Aorta (tissue), 5 donors: ENCODE data around the gene HSDL1. TPM values are rescaled to one million over a fixed set of nuclear protein-coding genes. Genes with fewer than 3 reads are reported as not detected.

ENCODE experiments used
- ATAC-seq: fragments of 200-7000 bp; cut with Tn5 transposase; one replicate; pipeline ENCODE4 v1.9.1; 2022; ENCODE audit warnings: moderate library complexity; ENCODE audit not compliant: low FRiP score
- DNase-seq, 2 donors: peaks; one replicate each; pipeline ENCODE4 v3.0.0-alpha.2; 2020
- H3K27ac ChIP-seq, 2 donors: one replicate each; pipeline ENCODE4 v1.5.1; 2013; ENCODE audit warnings: low read length in 2 of 2, mild to moderate bottlenecking in 2 of 2, moderate library complexity in 2 of 2, control low read depth in 1 of 2, inconsistent platforms in 1 of 2, low read depth in 1 of 2
- H3K27me3 ChIP-seq, 2 donors: one replicate each; pipeline ENCODE4 v1.6.1; 2013; ENCODE audit warnings: control low read depth in 1 of 2, low read length in 1 of 2, mild to moderate bottlenecking in 1 of 2, moderate library complexity in 1 of 2; ENCODE audit not compliant: insufficient read depth in 2 of 2, control insufficient read depth in 1 of 2
- H3K36me3 ChIP-seq, 2 donors: one replicate each; pipeline ENCODE4 v1.6.1; 2013; ENCODE audit warnings: control low read depth in 1 of 2, low read length in 1 of 2, mild to moderate bottlenecking in 1 of 2; ENCODE audit not compliant: insufficient read depth in 2 of 2, control insufficient read depth in 1 of 2
- H3K4me1 ChIP-seq, 2 donors: one replicate each; pipeline ENCODE4 v1.6.1; 2013; ENCODE audit warnings: low read length in 2 of 2, control low read depth in 1 of 2, mild to moderate bottlenecking in 1 of 2, moderate library complexity in 1 of 2; ENCODE audit not compliant: insufficient read depth in 2 of 2, control insufficient read depth in 1 of 2
- H3K4me3 ChIP-seq, 2 donors: one replicate each; pipeline ENCODE4 v1.5.1; 2013; ENCODE audit warnings: low read length in 2 of 2, control low read depth in 1 of 2, mild to moderate bottlenecking in 1 of 2
- H3K9me3 ChIP-seq: one replicate; pipeline ENCODE4 v1.6.1; 2013; ENCODE audit warnings: mild to moderate bottlenecking, low read length; ENCODE audit not compliant: control insufficient read depth
- WGBS, 2 donors: extraction: QIAGEN DNeasy Blood & Tissue Kit; methylation state at CpG; one replicate each; pipeline ENCODE4 v1.1.7; 2013; 5-methylcytosine and 5-hydroxymethylcytosine counted together
- intact Hi-C, 2 donors: fragments of 100-400 bp; cut with DNase I; formaldehyde crosslinking; loops; one replicate each; pipeline versions ENCODE4 v1.14.2 to v1.15.0; 2022
- polyA plus RNA-seq, 2 donors: library from polyadenylated mRNA; stranded (reverse); fragments of 200-250 nt; gene quantifications; one replicate each; pipeline ENCODE4 v1.2.3, GENCODE V29; 2013
- total RNA-seq, 2 donors: library from RNA; stranded (reverse); fragmentation: NEBNext Ultra II Directional; extraction: Animal tissue kit (Norgen Biotek cat#: 25700); gene quantifications; one replicate each; pipeline ENCODE4 v1.2.1, GENCODE V29; 2021
- donor health status: healthy with polysubstance abuse.
- donor health status: Bipolar disorder and iron deficiency.
- donor health status: DM: no; HTN: no; CAD: no.
- donor health status: DM: no; HTN: no; CAD: no.
- donor health status: DM: yes; HTN: yes; CAD: no.

HSDL1 gene
- total and polyA plus RNA-seq, 4 donors: 11.4 to 20.5 (median 16.8) TPM

DNA sequence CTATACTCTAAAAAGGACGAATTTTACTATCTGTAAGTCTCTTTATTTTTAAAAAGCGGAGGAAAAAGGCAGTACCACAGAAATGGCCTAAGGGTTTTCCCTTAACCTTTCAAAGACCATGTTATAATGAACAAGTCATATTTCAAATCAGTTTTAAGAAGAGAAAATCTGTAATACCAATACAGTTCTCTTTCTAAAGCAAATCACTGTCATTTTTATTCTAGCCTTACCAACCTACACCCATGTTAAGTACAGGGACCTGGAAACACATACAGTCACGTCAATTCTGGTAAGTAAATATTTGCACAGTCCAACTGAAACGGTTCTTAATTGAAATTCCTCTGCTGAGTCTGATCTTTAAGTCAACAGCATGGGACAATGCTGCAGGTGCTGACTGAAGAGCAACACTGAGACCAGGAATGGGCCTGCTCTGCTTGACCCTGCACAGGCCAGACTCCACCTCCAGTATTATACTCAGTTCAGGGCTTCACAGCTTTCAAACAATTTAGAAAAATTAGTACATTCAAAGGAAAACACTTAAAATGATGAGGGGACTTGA lies 48.5 kb downstream of the HSDL1 start:
- H3K36me3 ChIP-seq: peaks cover 3 to 4% of the 10 kb centered on the region in 2 donors
- 56 to 64% methylated on average over 4 of the region's 4 CpGs for WGBS, 2 donors
- H3K27me3 ChIP-seq: no peaks in the 10 kb centered on the region
- no peak overlapping the region for H3K27ac ChIP-seq
- ATAC-seq (no peak), DNase-seq (no peak)
- no peaks in the 10 kb centered on the region for H3K4me1 ChIP-seq
- H3K9me3 ChIP-seq: no peaks in the 10 kb centered on the region
- intact Hi-C loops: no loop called here
- no peak overlapping the region for H3K4me3 ChIP-seq

DNA sequence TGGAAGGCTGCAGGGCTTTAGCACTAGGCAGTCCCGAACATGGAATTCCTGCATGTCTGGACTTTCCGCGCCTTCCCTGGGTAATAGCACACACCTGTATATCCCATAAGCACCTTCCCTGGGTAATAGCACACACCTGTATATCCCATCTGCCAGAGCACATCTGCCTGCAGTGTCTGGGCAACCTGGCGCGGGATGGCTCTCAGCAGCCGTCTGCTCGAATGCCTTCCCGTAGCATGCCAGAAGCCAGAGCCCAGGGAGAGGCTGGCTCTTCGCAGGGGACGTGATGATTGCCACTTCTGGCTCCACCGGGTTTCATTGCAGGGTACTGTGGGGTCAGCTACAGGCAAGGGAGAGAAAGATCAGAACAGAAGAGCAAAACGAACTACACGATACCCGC lies 49.5 kb downstream of the HSDL1 start:
- Histone ChIP-seq H3K27me3 (no peaks in the 10 kb centered on the region), H3K9me3 (no peaks in the 10 kb centered on the region), H3K36me3 (peaks cover 3 to 6% of the 10 kb centered on the region in 2 donors), H3K27ac (no peak overlapping the region), H3K4me1 (no peaks in the 10 kb centered on the region), H3K4me3 (no peak overlapping the region)
- ATAC-seq: no peak
- no peak for DNase-seq
- intact Hi-C loops: no loop called here
- 88% methylated on average over 14 of the region's 14 CpGs for WGBS, 2 donors

DNA sequence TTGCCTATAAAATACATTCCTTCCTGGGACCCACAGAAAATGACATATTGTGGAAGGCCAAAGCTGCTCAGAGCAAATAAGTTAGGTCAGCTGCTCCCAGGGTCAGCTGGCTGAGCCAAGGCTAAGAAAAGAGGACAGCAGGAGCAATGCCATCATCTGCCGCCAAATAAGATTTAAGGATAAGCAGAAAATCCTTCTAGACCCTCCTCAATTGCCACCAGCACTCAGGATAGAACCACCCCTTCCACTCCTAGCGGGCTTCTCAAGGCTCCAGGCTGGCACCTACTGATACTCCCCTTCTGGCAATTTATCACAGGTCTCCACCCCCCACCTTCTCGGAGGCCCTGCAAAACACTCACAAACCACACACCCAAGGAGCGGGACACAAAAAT lies 51.1 kb downstream of the HSDL1 start:
- WGBS, 2 donors: 94 to 99% methylated on average over 4 of the region's 4 CpGs
- no peaks in the 10 kb centered on the region for H3K27me3 ChIP-seq
- peaks cover 7 to 8% of the 10 kb centered on the region in 2 donors for H3K36me3 ChIP-seq
- H3K27ac ChIP-seq: no peak overlapping the region
- ATAC-seq (no peak), DNase-seq (no peak)
- H3K9me3 ChIP-seq: no peaks in the 10 kb centered on the region
- H3K4me3 ChIP-seq: no peak overlapping the region
- H3K4me1 ChIP-seq: no peaks in the 10 kb centered on the region
- intact Hi-C loops: no loop called here

DNA sequence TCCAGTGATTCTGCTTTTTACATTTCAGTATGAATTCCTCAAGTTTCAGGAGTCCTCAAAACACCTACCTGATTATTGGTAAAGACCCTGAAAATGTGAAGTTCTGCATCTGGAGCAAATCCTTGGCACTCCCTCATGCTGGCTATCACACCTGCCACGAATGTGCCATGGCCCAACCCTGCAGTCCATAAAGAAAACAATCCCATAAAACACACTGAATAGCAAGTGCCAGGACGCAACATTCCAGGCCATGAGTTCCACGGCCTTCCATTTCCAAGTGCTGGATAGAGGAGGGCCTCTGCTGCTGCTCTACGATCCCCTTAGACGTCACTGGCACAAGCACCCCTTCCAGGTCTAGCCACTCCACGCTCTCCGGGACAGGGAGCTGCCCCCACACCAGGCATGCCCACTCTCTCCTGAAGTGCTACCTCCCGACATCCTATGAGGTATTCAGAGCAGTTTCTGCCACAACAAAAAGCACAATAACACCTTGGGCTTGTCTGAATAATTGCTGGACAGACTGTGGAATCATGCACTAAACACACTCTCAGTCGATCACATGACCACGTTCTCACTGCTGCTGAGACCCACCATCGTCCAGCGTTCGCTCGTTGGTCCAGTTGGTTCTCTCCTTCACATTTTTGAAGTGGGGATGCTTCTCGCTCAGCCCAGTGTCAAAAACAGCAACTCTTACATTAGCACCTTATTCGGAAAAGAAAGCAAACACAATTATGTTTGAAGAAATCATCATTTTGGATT lies 51.7 kb downstream of the HSDL1 start:
- ATAC-seq (no peak), DNase-seq (no peak)
- no peak overlapping the region for H3K27ac ChIP-seq
- H3K9me3 ChIP-seq: no peaks in the 10 kb centered on the region
- intact Hi-C loops: no loop called here
- WGBS, 2 donors: 86 to 88% methylated on average over 16 of the region's 16 CpGs
- H3K4me1 ChIP-seq: no peaks in the 10 kb centered on the region
- peaks cover 4 to 9% of the 10 kb centered on the region in 2 donors for H3K36me3 ChIP-seq
- no peak overlapping the region for H3K4me3 ChIP-seq
- H3K27me3 ChIP-seq: no peaks in the 10 kb centered on the region

DNA sequence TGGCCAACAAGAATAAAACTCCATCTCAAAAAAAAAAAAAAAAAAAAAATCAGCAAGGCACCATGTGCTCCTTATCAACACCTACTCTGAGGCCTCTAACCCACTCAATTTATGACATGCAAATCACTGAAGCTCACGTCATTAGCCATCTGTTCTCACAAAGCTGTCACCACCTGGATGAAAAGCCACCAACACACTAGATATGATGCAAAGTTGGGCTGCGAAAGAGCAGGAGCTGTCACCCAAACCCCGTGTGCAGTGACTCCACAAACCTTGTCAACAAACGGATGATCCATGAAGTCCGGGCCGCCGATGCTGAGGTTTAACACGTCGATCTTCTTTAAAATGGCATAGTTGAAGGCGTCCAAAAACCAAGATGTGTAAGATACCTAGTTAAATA lies 53.5 kb downstream of the HSDL1 start:
- WGBS, 2 donors: 87 to 88% methylated on average over 10 of the region's 10 CpGs
- Histone ChIP-seq H3K9me3 (no peaks in the 10 kb centered on the region), H3K27me3 (no peaks in the 10 kb centered on the region), H3K4me1 (no peaks in the 10 kb centered on the region), H3K27ac (no peak overlapping the region), H3K4me3 (no peak overlapping the region), H3K36me3 (peaks cover 6 to 11% of the 10 kb centered on the region in 2 donors)
- intact Hi-C loops: no loop called here
- ATAC-seq (no peak), DNase-seq (no peak)

DNA sequence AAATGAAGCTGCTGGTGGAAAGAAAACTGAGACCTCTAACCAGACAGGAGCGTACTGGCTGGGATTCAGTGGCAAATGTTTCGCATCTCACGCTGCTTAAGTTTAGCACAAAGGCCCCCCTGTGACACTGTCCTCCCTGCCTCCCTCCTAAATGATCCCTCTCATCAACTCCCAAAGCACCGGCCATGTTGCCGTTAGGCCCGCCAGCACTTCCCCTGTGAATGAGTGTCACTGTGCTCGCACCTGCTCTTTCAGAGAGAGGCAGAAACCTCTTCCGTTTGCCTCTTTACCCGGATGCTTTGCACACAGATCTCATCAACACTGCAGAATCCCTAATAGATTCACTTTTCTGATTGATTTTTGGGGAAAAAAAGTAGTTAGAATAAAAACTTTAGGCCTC lies 54.8 kb downstream of the HSDL1 start:
- 90 to 92% methylated on average over 9 of the region's 9 CpGs for WGBS, 2 donors
- Histone ChIP-seq H3K36me3 (peaks cover 6 to 16% of the 10 kb centered on the region in 2 donors), H3K4me3 (no peak overlapping the region), H3K4me1 (no peaks in the 10 kb centered on the region), H3K27ac (no peak overlapping the region), H3K27me3 (no peaks in the 10 kb centered on the region), H3K9me3 (no peaks in the 10 kb centered on the region)
- ATAC-seq: no peak
- intact Hi-C loops: no loop called here
- no peak for DNase-seq

DNA sequence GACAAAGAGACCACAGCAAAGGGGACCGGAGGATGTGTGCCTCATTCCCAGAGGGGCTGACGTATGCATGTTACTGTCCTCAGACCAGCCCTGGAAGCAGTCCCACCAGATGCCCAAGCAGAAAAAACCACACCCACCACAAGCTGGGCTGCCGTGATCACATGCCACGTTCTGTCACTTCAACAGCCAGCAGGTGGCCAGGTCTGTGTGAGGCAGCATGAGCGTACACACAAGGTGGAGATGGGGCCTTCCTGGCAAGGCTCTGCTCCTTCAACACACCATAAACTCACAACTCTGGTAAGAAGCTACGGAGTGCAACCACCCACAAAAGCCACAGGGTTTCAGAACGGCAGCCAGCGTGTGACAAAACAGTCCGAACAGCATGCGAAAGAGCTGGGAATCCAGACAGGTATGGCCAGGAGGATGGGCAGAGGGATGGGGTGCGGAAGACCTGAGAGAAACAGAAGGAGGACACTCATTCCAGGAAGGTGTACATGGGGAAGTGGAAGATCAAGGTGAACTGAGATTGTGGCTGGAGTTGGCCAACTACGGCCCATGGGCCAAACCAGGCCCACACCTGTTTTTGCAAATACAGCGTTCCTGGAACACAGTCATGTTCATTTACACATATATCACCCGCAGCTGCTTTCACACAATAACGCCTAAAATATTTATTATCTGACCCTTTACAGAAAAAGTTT lies 56.1 kb downstream of the HSDL1 start:
- H3K9me3 ChIP-seq: no peaks in the 10 kb centered on the region
- DNase-seq (no peak), ATAC-seq (no peak)
- no peaks in the 10 kb centered on the region for H3K4me1 ChIP-seq
- H3K4me3 ChIP-seq: no peak overlapping the region
- no peak overlapping the region for H3K27ac ChIP-seq
- no peaks in the 10 kb centered on the region for H3K27me3 ChIP-seq
- H3K36me3 ChIP-seq: peaks cover 6 to 16% of the 10 kb centered on the region in 2 donors
- 79 to 81% methylated on average over 15 of the region's 15 CpGs for WGBS, 2 donors
- intact Hi-C loops: no loop called here

DNA sequence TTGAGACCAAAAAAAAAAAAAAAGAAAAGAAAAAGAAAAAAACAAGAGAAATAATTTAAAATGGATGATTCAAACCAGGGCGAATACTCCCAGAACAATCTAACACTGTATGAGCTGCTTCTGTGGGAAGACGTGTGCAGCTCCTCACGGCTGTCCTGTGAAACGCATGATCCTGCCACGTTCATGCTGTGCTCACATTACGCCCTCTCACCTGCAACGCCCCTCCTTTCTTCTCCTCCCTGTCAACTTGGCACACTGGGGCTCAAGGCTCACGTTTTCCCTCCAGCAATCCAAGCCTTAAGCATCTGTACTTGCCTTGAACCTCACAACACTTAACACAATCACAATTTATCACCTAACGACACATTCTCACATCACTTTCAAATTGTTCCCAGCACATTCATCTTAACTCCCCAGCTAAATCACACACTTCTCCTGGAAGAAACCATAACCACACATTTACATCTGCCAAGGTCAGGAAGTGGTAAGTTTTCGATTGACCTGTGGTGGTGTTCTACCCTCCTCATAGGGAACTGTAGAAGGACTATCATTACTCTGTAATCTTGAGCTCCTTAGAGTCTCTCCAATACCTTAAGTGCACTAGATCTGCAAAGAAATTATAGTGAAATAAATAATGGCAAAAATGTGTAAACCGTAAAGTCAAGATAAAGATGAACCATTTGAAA lies 57.4 kb downstream of the HSDL1 start:
- Histone ChIP-seq H3K4me3 (no peak overlapping the region), H3K36me3 (peaks cover 6 to 12% of the 10 kb centered on the region in 2 donors), H3K4me1 (no peaks in the 10 kb centered on the region), H3K27me3 (no peaks in the 10 kb centered on the region), H3K27ac (no peak overlapping the region), H3K9me3 (no peaks in the 10 kb centered on the region)
- ATAC-seq: no peak
- intact Hi-C loops: no loop called here
- 84 to 86% methylated on average over 11 of the region's 11 CpGs for WGBS, 2 donors
- no peak for DNase-seq
